Activated CD8-positive, alpha-beta memory T cell treated with anti-CD3 and anti-CD28 coated beads for 4 hours (primary cell): ENCODE data around the gene NCR3LG1.
"Not testable (repeated sequence)": the region's sequence is repeated elsewhere in the genome, so short reads cannot be mapped to it uniquely, and the experiment has no call there.

Experiments used
- DNase-seq, 2 donors: peaks; one replicate each; pipeline ENCODE4 v3.0.0-alpha.2; 2020; ENCODE audit warnings: low read depth in 2 of 2

The NCR3LG1 gene

DNA sequence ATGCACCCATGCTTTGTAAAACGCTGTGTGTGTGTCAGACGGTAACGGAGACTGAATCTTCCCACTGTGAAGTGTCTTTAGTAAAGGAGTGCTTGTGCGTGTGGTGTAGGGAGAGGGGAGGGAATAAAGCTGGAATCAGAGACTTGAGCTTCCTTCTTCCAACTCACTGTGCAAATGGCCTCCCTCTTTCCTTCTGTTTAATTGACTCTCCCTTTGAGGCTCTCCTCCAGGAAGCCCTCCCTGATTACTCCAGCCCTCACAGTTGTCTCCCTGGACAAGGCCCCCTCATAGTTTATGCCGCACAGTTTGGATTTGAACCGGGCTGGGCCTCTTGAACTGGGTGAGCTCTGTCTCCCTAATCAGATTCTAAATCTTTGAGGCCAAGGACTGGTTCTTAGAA, 59.8 kb downstream of the NCR3LG1 start:
- no peak for DNase-seq

DNA sequence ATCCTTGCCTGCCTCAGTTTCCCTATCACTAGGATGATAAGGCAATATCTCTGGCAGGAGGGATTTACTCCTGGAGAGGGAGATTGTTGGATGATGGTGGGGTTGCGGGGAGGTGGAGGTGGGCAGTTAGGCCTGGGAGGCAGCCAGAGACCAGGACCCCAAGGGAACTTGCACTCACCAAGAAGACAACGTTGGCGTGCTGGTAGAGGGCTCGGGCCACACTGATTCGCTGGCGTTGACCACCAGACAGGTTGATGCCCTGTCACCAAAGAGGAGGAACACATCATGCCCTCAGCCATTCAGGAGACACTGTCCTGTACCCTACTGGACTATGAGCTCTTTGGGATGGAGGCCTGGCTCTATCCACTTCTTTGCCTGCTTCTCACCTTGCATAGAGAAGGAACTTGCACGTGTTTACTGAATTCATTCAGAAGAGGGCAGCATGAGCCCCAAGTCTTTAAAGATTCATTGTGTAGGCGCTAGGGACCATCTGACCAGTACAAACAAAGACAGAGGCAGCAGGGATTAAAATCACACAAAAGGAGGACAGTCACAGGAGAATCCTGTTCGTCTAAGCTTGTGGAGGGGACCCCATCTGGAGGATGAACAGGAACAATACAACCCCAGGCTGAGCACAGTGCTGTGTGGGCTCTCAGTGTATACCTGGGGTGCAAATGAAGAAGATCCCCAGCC, 61.0 kb downstream of the NCR3LG1 start:
- no peak for DNase-seq

DNA sequence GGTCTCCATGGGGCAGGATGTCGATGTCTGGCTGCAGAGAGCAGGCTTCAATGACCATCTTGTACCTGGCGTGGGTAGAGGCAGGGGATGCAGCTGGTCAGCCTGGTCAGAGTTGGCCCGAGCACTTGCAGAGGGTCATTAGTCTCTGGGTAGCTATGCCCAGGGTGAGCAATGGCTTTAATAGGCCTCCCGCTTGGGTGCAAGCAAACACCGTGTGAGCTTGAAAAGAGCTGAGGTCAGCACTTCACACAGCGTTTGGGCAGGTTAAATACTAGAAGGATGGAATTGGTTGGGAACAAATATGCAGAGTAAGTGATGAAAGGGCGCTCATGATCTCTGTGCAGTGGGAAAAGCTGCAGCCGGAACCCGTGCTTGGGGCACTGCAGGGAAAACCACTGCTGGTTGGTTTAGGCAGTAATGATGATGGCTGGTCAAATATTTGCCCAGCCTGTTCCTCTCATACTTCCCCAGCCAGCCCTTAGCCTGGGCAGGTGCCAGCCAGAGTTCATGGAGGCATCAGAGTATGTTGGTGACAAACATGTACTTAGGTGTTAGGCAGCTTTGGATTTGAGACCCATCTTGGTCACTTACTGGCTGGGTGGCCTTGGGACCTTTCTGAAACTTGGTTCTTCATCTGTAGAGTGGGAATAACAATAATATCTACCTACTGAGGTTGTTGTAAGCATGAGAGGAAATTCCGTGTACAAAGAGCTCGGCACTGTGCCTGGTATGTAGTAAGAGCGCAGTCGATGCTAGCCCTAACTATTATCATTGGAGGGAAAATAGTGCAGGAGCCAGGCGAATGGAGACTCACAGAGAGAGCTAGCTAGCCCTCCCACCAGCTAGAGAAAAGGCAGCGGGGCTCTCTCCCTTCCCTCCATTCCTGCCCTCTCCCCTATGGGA, 62.1 kb downstream of the NCR3LG1 start:
- no peak for DNase-seq

DNA sequence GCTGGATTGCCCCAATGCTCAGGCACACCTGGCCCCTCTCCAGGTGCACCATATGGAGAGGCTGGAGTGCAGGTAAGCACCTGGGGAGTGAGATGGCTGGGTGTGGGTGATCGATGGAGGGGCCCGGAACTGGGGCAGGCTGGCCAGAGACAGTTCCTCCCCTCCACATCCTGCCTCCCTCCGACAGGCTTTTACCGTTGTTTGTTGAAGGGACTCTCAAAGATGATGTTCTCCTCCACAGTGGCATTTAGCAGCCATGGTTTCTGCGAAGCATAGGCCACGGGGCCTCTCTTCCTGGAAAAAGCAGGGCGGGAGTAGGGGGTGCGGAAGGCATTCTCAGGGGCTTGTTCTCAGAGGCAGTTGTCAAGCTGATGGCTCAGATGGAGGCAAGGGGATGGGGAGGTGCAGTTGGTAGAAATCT, 62.7 kb downstream of the NCR3LG1 start:
- DNase-seq, result no peak

DNA sequence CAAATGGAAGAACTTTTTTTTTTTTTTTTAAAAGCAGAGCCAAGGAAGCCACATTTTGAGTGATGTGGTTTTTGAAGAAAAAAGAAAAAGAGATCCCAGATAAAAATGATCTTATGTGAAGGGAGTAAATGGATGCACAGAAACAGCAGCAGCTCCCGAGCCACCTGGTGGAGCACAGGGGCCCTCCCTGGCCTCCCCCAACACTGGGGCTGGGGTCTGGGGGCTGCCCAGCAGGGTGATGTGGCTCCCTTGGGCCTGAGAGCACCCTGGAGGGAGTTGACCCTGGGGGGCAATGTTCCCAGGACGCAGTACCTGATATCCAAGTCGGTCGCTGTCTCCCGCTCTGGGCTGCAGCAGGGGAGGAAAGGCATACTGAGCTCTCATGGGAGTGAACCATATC, 63.4 kb downstream of the NCR3LG1 start:
- no peak for DNase-seq

DNA sequence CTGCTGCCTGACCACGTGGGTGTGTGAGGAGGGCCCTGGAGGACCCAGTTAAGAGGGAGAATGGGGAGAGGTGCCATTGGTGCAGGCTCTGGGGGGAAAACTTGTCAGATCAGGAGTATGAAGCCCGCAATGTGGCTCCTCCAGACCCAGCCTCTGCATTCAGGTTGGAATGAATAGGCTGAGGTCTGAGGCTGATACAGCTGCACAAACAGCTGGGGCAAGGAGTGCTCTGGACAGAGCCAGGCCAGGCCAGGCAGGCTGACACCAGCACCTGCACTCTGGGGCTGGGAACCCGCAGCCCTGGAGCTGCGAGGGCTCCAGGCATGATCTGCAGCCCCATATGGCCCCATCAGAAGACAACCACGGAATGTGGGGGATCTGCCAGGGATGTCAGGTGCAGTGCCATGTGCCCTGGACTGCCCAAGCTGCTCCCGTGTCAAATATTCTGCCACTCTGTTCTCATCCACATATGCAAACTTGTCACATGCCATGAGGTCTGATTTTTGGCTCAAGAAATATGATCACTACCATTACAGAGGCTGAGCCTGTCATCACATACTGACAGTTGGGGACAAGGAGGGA, 64.0 kb downstream of the NCR3LG1 start:
- no peak for DNase-seq

DNA sequence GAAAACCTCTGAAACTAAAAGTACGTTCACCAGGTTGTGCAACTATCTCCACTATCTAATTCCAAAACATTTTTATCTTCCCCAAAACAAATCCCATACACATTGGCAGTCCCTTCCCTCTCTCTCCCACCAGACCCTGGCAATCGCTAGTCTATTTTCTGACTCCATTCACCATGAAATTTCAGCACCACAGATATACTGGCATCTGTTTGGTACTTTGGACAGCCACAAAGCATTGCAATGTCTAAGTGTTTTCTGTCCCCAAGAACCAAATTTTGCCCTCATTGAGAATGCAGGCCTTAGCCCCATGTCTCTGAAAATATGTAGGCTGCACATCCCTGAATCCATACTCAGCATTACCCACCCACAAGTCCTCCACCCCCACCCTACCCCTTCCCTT, 64.9 kb downstream of the NCR3LG1 start:
- DNase-seq, result no peak

DNA sequence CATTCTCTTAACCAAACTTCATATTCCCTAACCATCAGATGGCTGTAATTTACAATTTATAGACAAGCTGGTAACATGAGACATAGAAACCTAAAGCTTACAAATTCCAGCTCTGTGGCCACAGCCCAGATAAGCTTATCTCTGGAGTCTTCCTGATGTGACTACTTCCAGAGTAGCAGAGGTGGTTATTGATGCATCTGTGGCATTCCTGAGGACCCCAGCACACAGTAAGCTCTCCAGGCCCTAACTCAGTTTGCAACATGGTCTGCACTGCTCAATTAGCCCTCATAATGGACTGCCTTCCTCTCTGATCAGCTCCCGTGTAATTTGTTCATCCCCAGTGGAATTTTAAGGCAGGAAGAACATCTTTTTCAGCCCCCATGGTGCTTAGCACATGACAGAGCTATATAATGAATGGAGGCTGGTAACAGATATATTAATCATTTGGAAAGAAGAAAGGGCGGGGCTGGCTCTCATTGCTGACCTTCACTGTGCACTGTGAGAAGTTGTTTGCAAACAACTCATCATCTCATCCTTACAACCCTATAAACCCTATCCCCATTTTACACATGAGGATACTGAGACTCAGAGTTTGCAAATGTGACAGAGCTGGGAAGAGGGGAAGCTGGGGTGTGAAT, 67.0 kb downstream of the NCR3LG1 start:
- DNase-seq, result no peak

DNA sequence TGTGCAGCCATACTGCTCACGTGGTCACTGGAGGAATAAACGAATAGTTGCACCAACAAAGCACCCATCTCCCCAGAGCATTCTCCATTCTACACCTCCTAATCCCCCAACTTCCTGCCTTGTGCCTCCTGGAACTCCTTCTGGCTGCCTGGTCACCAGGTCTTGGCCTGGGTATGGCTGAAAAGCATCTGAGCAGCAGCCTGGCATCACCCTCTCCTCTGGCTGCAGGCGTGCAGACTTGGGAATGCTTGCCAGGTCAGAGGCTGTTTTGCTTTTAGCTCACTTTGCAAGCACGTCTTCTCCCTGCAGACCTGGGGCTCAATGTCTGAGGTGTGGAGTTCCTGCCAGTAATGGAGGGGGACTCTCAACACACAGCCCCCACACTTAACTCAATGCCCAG, 70.2 kb downstream of the NCR3LG1 start:
- DNase-seq, result no peak

DNA sequence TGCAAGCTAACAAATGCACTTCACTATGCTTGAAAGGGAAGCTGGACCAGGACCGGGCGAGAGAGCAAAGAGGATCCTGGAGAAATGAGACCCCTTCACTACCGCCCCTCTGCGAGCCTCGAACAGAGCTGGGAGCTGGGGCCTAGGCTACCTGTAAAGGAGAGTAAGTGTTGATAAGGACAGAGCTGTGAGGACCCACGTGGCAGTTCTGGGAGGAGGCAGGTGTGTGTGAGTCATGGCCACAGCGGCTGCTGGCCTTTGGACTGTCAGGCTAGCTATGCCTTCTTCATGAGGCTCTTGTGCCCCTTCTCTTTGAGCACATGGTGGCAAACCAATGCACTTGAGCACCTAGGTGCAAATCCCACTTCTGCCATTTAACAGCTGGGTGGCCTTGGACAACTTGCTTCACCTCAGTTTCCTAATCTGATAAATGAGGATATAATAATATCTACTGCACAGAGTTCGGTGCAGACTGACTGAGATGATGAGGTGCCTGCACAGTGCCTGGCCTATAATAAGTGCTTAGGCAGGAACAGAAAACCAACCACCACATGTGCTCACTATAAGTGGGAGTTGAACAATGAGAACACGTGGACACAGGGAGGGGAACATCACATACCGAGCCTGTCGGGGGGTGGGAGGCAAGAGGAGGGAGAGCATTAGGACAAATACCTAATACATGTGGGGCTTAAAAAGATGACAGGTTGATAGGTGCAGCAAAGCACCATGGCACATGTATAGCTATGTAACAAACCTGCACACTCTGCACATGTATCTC, 72.1 kb downstream of the NCR3LG1 start:
- DNase-seq, result no peak

DNA sequence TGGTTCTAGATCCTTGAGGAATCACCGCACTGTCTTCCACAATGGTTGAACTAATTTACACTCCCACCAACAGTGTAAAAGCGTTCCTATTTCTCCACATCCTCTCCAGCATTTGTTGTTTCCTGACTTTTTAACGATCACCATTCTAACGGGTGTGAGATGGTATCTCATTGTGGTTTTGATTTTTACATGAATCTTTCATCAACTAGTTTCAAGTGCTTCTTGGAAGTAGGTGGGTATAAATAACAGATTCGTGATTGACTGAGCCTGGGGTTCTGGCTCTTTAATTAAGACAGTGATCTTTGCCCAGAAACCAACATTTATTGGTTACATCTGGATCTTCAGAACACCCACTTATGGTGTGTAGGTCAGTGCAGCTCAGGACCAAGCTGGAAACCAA, 74.6 kb downstream of the NCR3LG1 start:
- not testable (repeated sequence) for DNase-seq
